Breast epithelium (tissue), 4 donors: ENCODE data around the gene KCNJ6. TPM values are rescaled to one million over a fixed set of nuclear protein-coding genes. Genes with fewer than 3 reads are reported as not detected.

Source experiments
- DNase-seq, 2 donors: peaks; one replicate each; pipeline ENCODE4 v3.0.0-alpha.2; 2019; ENCODE audit warnings: low spot score in 2 of 2
- H3K27ac ChIP-seq, 2 donors: fragments of 200-600 bp; sonication (generic) in 1 of 2; one replicate each; pipeline ENCODE4 v1.5.1; 2016 to 2019; ENCODE audit warnings: mild to moderate bottlenecking in 1 of 2
- H3K27me3 ChIP-seq, 2 donors: fragments of 200-600 bp; sonication (generic) in 1 of 2; one replicate each; pipeline versions ENCODE4 v1.5.1 to v1.6.0; 2017 to 2019; ENCODE audit warnings: control low read depth in 1 of 2, mild to moderate bottlenecking in 1 of 2
- H3K36me3 ChIP-seq: fragments of 200-600 bp; one replicate; pipeline ENCODE4 v1.5.1; 2019
- H3K4me1 ChIP-seq, 2 donors: fragments of 200-600 bp; sonication (generic); one replicate each; pipeline ENCODE4 v1.5.1; 2016 to 2019; ENCODE audit warnings: control low read depth in 1 of 2
- H3K4me3 ChIP-seq, 3 donors: fragments of 200-600 bp; sonication (generic); 1 replicate in 2 of 3; 2 replicates in 1 of 3; pipeline ENCODE4 v1.5.1; 2016 to 2019; ENCODE audit warnings: mild to moderate bottlenecking in 3 of 3, moderate library complexity in 2 of 3
- H3K9me3 ChIP-seq, 2 donors: fragments of 200-600 bp; sonication (generic) in 1 of 2; one replicate each; pipeline ENCODE4 v1.5.1; 2016 to 2019; ENCODE audit warnings: control low read depth in 1 of 2
- CTCF ChIP-seq, 3 donors: fragments of 450-650 bp; IDR thresholded peaks; one replicate each; pipeline ENCODE4 v1.5.1; 2016 to 2017; ENCODE audit warnings: antibody characterized with exemption in 3 of 3, mild to moderate bottlenecking in 3 of 3, moderate library complexity in 3 of 3
- POLR2A ChIP-seq: fragments of 450-650 bp; IDR thresholded peaks from one replicate; pipeline ENCODE4 v1.6.1; 2016; ENCODE audit warnings: antibody characterized with exemption, mild to moderate bottlenecking, moderate library complexity
- POLR2AphosphoS5 ChIP-seq, 3 donors: sonication (generic); formaldehyde crosslinking; IDR thresholded peaks; one replicate each; pipeline ENCODE4 v1.6.1; 2017; ENCODE audit warnings: antibody characterized with exemption in 3 of 3
- intact Hi-C: fragments of 100-400 bp; cut with DNase I; formaldehyde crosslinking; loops from one replicate; pipeline ENCODE4 v1.15.1; 2023; ENCODE audit warnings: low total_unique reads
- total RNA-seq, 3 donors: library from RNA; depleted of rRNA; stranded (reverse); fragments of >200 nt; gene quantifications; one replicate each; pipeline ENCODE4 v1.1.0, GENCODE V29; 2016

KCNJ6 gene
- total RNA-seq, 3 donors from 2014 or later: not detected

GRCh38 chr21:37711836-37712568 lies 204.3 kb downstream of the KCNJ6 start:
- peak in 2 of 3 donors; percentile 50 to 53 for TF ChIP-seq CTCF (IDR thresholded peaks at IDR 0.05)
- no peak for TF ChIP-seq POLR2AphosphoS5 (IDR thresholded peaks at IDR 0.05)
- no peak overlapping the region for H3K4me3 ChIP-seq
- H3K27me3 ChIP-seq: no peaks in the 10 kb centered on the region
- no peaks in the 10 kb centered on the region for H3K9me3 ChIP-seq
- H3K36me3 ChIP-seq: no peaks in the 10 kb centered on the region
- intact Hi-C loops: no loop called here
- no peaks in the 10 kb centered on the region for H3K4me1 ChIP-seq
- peak; percentile 22 to 57 for DNase-seq
- no peak overlapping the region for H3K27ac ChIP-seq

GRCh38 chr21:37711286-37711829 lies 204.9 kb downstream of the KCNJ6 start:
- intact Hi-C loops: no loop called here
- Histone ChIP-seq H3K36me3 (no peaks in the 10 kb centered on the region), H3K27ac (no peak overlapping the region)

GRCh38 chr21:37710546-37711285 lies 205.5 kb downstream of the KCNJ6 start:
- Histone ChIP-seq H3K4me3 (no peak overlapping the region), H3K4me1 (no peaks in the 10 kb centered on the region), H3K36me3 (no peaks in the 10 kb centered on the region), H3K27me3 (no peaks in the 10 kb centered on the region), H3K27ac (no peak overlapping the region), H3K9me3 (no peaks in the 10 kb centered on the region)
- no peak for TF ChIP-seq POLR2AphosphoS5 (IDR thresholded peaks at IDR 0.05)
- no peak for TF ChIP-seq CTCF (IDR thresholded peaks at IDR 0.05)
- no peak for TF ChIP-seq POLR2A
- no peak for DNase-seq
- intact Hi-C loops: no loop called here

More at GRCh38 chr21:37711286-37711829, 204.9 kb downstream of the KCNJ6 start:
- Histone ChIP-seq H3K27me3 (no peaks in the 10 kb centered on the region), H3K4me3 (no peak overlapping the region), H3K9me3 (no peaks in the 10 kb centered on the region), H3K4me1 (no peaks in the 10 kb centered on the region)
- TF ChIP-seq POLR2A: no peak
- no peak for TF ChIP-seq CTCF (IDR thresholded peaks at IDR 0.05)
- no peak for TF ChIP-seq POLR2AphosphoS5 (IDR thresholded peaks at IDR 0.05)
- no peak for DNase-seq

GRCh38 chr21:37704751-37705150 lies 211.5 kb downstream of the KCNJ6 start:
- no peaks in the 10 kb centered on the region for H3K9me3 ChIP-seq
- no peak overlapping the region for H3K4me3 ChIP-seq
- no peaks in the 10 kb centered on the region for H3K4me1 ChIP-seq
- no peak overlapping the region for H3K27ac ChIP-seq
- H3K27me3 ChIP-seq: no peaks in the 10 kb centered on the region
- H3K36me3 ChIP-seq: no peaks in the 10 kb centered on the region
- intact Hi-C loops: no loop called here
- DNase-seq: no peak
- no peak for TF ChIP-seq POLR2AphosphoS5 (IDR thresholded peaks at IDR 0.05)
- TF ChIP-seq POLR2A: no peak
- TF ChIP-seq CTCF (IDR thresholded peaks at IDR 0.05): no peak

- Histone ChIP-seq H3K27me3 (no peaks in the 10 kb centered on the region), H3K36me3 (no peaks in the 10 kb centered on the region), H3K27ac (no peak overlapping the region), H3K9me3 (no peaks in the 10 kb centered on the region), H3K4me1 (no peaks in the 10 kb centered on the region), H3K4me3 (no peak overlapping the region)
- TF ChIP-seq POLR2A (no peak), CTCF (IDR thresholded peaks at IDR 0.05) (no peak), POLR2AphosphoS5 (IDR thresholded peaks at IDR 0.05) (no peak)
- DNase-seq: no peak
- intact Hi-C loops: no loop called here
Observed at GRCh38 chr21:37702241-37702640, 214.0 kb downstream of the KCNJ6 start.
